ENCODE data around the gene TNS3.

Gene TNS3

GRCh38 chr7:47581804-47582763 lies at the start of gene TNS3:
TSS of gene TNS3 (minus strand) at chr7:47582111. CDS start at chr7:47439636, 142,475 bp downstream.
- DNase-seq (ENCODE audit: low read depth) = no peak
- H3K4me3 ChIP-seq (ENCODE audit: control insufficient read depth, low read depth, low read length) = peak within 1 kb of the TSS; percentile 82
- no peak for TF ChIP-seq CTCF (IDR thresholded peaks at IDR 0.05; ENCODE audit: control insufficient read depth, insufficient read depth, low read depth, low read length, missing control alignments)

GRCh38 chr7:47631711-47632110 lies 49.8 kb upstream of the TNS3 start:
- DNase-seq (ENCODE audit: low read depth) = no peak
- TF ChIP-seq CTCF (IDR thresholded peaks at IDR 0.05; ENCODE audit: control insufficient read depth, insufficient read depth, low read depth, low read length, missing control alignments) = no peak
- no peak overlapping the region for H3K4me3 ChIP-seq (ENCODE audit: control insufficient read depth, low read depth, low read length)

- no peak for DNase-seq (ENCODE audit: low read depth)
- TF ChIP-seq CTCF (IDR thresholded peaks at IDR 0.05; ENCODE audit: control insufficient read depth, insufficient read depth, low read depth, low read length, missing control alignments) = no peak
- H3K4me3 ChIP-seq (ENCODE audit: control insufficient read depth, low read depth, low read length) = no peak overlapping the region
Measured at GRCh38 chr7:47627580-47628283, 45.8 kb upstream of the TNS3 start.

- no peak overlapping the region for H3K4me3 ChIP-seq (ENCODE audit: control insufficient read depth, low read depth, low read length)
- DNase-seq (ENCODE audit: low read depth) = no peak
- TF ChIP-seq CTCF (IDR thresholded peaks at IDR 0.05; ENCODE audit: control insufficient read depth, insufficient read depth, low read depth, low read length, missing control alignments) = no peak
Measured at GRCh38 chr7:47625861-47626715, 44.2 kb upstream of the TNS3 start.

- no peak for DNase-seq (ENCODE audit: low read depth)
- no peak overlapping the region for H3K4me3 ChIP-seq (ENCODE audit: control insufficient read depth, low read depth, low read length)
- no peak for TF ChIP-seq CTCF (IDR thresholded peaks at IDR 0.05; ENCODE audit: control insufficient read depth, insufficient read depth, low read depth, low read length, missing control alignments)
Measured at GRCh38 chr7:47624689-47625088, 42.8 kb upstream of the TNS3 start.
